Transverse colon (tissue), 4 donors: Measurements from ENCODE around the gene CCNA1.

ENCODE experiments used
- POLR2AphosphoS5 ChIP-seq, 3 donors: sonication (generic); formaldehyde crosslinking; IDR thresholded peaks; one replicate each; pipeline ENCODE4 v1.6.1; 2016; ENCODE audit warnings: antibody characterized with exemption in 3 of 3
- TF ChIP-seq, protein P1 (sequence below), 5 experiments: fragments of 200-600 bp in 3 of 5; fragments of 450-650 bp in 2 of 5; sonication (generic) in 3 of 5; IDR thresholded peaks; 1 replicate in 2 of 5; 2 replicates in 3 of 5; pipeline ENCODE4 v1.5.1; 2016 to 2017; ENCODE audit warnings: antibody characterized with exemption in 5 of 5, inconsistent platforms in 3 of 5, mild to moderate bottlenecking in 2 of 5, moderate library complexity in 1 of 5

DNA sequence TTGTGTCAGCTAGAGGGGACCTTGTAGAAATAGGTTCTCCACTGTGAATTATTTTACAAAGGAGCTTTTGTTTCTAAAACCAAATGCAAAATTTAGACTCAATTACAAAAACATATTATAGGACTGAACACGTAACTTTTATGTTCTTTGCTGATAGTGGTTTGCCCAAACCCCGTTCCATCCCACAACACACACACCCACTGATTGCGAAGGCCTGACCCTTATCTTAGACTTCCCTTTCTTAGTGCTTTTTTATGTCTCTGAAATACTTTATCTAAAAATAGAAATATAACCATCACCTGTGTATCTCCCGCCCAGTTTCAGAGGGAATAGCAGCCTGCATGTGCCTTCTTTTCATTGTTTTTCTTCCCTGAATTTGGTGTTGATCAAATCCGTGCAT is 13.0 kb downstream of the CCNA1 start:
- TF ChIP-seq, protein P1, sequence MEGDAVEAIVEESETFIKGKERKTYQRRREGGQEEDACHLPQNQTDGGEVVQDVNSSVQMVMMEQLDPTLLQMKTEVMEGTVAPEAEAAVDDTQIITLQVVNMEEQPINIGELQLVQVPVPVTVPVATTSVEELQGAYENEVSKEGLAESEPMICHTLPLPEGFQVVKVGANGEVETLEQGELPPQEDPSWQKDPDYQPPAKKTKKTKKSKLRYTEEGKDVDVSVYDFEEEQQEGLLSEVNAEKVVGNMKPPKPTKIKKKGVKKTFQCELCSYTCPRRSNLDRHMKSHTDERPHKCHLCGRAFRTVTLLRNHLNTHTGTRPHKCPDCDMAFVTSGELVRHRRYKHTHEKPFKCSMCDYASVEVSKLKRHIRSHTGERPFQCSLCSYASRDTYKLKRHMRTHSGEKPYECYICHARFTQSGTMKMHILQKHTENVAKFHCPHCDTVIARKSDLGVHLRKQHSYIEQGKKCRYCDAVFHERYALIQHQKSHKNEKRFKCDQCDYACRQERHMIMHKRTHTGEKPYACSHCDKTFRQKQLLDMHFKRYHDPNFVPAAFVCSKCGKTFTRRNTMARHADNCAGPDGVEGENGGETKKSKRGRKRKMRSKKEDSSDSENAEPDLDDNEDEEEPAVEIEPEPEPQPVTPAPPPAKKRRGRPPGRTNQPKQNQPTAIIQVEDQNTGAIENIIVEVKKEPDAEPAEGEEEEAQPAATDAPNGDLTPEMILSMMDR (IDR thresholded peaks at IDR 0.05) = no peak
- no peak for TF ChIP-seq POLR2AphosphoS5 (IDR thresholded peaks at IDR 0.05)
